PFSK-1 (cell line): ENCODE measurements around the gene DOC2B.

ENCODE experiments used
- FOXP2 ChIP-seq: optimal IDR thresholded peaks from 2 replicates; pipeline ENCODE3; 2011; ENCODE audit warnings: borderline replicate concordance, control low read depth, inconsistent platforms; ENCODE audit not compliant: insufficient read depth; ENCODE audit errors: extremely low read length, extremely low read depth
- POLR2AphosphoS5 ChIP-seq: IDR thresholded peaks from 2 replicates; pipeline ENCODE4 v1.6.1; 2012; ENCODE audit warnings: low read depth, mild to moderate bottlenecking, control low read depth, low read length, moderate library complexity
- REST ChIP-seq, 2 experiments: IDR thresholded peaks; 2 replicates each; pipeline versions ENCODE4 v1.6.1 to v1.8.0; 2011 to 2012; ENCODE audit warnings: low read depth in 2 of 2, low read length in 2 of 2, control low read depth in 1 of 2, inconsistent platforms in 1 of 2, mild to moderate bottlenecking in 1 of 2, moderate library complexity in 1 of 2; ENCODE audit not compliant: insufficient read depth in 1 of 2
- SIN3A ChIP-seq: IDR thresholded peaks from 2 replicates; pipeline ENCODE4 v1.6.1; 2012; ENCODE audit warnings: mild to moderate bottlenecking, low read length, moderate library complexity, borderline replicate concordance; ENCODE audit not compliant: insufficient read depth
- TAF1 ChIP-seq: IDR thresholded peaks from 2 replicates; pipeline ENCODE4 v1.6.1; 2012; ENCODE audit warnings: low read length, control low read depth, borderline replicate concordance; ENCODE audit not compliant: insufficient read depth

The DOC2B gene

GRCh38 chr17:204427-205147, 23.1 kb upstream of the DOC2B start:
- TF ChIP-seq POLR2AphosphoS5 (no peak), FOXP2 (no peak), SIN3A (no peak), REST (IDR thresholded peaks at IDR 0.05; ENCODE audit: insufficient read depth in 1 of 2, low read depth in 2 of 2, low read length in 2 of 2) (no peak), TAF1 (no peak)

- TF ChIP-seq SIN3A (no peak), POLR2AphosphoS5 (no peak), TAF1 (no peak), REST (IDR thresholded peaks at IDR 0.05; ENCODE audit: insufficient read depth in 1 of 2, low read depth in 2 of 2, low read length in 2 of 2) (no peak), FOXP2 (no peak)
Observed at GRCh38 chr17:202501-202951, 21.1 kb upstream of the DOC2B start.

GRCh38 chr17:200586-200985, 19.1 kb upstream of the DOC2B start:
- TF ChIP-seq FOXP2 (no peak), SIN3A (no peak)

GRCh38 chr17:199806-200545, 18.5 kb upstream of the DOC2B start:
- TF ChIP-seq POLR2AphosphoS5 (no peak), REST (IDR thresholded peaks at IDR 0.05; ENCODE audit: insufficient read depth in 1 of 2, low read depth in 2 of 2, low read length in 2 of 2) (no peak), FOXP2 (no peak), SIN3A (no peak), TAF1 (no peak)

DNA sequence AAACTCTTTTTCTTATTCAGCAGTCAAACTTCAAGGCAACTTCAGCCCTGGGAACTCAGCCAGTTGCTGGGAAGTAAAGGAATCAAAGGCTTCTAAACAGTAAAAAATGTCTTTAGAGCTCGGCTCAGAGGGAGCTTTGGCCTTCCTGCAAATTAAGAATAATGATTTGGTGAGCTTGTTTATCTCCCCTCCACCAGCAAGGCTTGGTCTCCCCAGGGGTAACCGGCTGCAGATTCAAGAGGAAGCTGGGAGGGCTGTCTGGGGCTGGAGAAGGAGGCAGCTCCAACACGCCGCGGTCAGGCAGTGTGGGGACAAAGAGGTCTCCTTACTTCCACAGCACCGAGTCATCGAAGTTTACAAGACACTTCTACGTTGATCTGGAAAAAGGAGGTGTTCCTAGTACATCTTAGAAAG, 17.7 kb upstream of the DOC2B start:
- TF ChIP-seq TAF1 (no peak), SIN3A (no peak), POLR2AphosphoS5 (no peak), FOXP2 (no peak), REST (IDR thresholded peaks at IDR 0.05; ENCODE audit: insufficient read depth in 1 of 2, low read depth in 2 of 2, low read length in 2 of 2) (no peak)
